GM12878 (cell line): Measurements from ENCODE around the gene DDX4.
A peak's percentile ranks its signal among the peaks of the same experiment; 100 is the strongest.

Experiments used
- ASH2L ChIP-seq: fragments of 300-600, 200-600 bp; sonication (generic); IDR thresholded peaks from 2 replicates; pipeline ENCODE4 v1.6.1; 2017; ENCODE audit warnings: low read depth, mild to moderate bottlenecking, borderline replicate concordance
- ATF3 ChIP-seq: IDR thresholded peaks from 2 replicates; pipeline ENCODE4 v1.6.1; 2011; ENCODE audit warnings: low read depth, mild to moderate bottlenecking, low read length, moderate library complexity, borderline replicate concordance; ENCODE audit errors: extremely low read depth
- CTCF ChIP-seq, 3 experiments: IDR thresholded peaks in 2 of 3; conservative IDR thresholded peaks in 1 of 3; 2 replicates each; pipeline ENCODE4 v1.5.1; 2011; ENCODE audit warnings: low read depth in 3 of 3, low read length in 3 of 3, mild to moderate bottlenecking in 3 of 3, control low read depth in 2 of 3, moderate library complexity in 2 of 3, inconsistent platforms in 1 of 3, mixed read lengths in 1 of 3; ENCODE audit not compliant: control insufficient read depth in 2 of 3, insufficient read depth in 1 of 3; ENCODE audit errors: extremely low read depth in 1 of 3
- ELK1 ChIP-seq: IDR thresholded peaks from 2 replicates; pipeline ENCODE4 v1.6.1; 2012; ENCODE audit warnings: low read depth, low read length, improper control_type of control experiment
- RAD21 ChIP-seq: IDR thresholded peaks from 2 replicates; pipeline ENCODE4 v1.6.1; 2011; ENCODE audit warnings: mild to moderate bottlenecking, low read depth, low read length, moderate library complexity; ENCODE audit not compliant: insufficient read depth
- RCOR1 ChIP-seq: conservative IDR thresholded peaks from 2 replicates; pipeline ENCODE4 v1.6.1; 2012; ENCODE audit warnings: low read depth, low read length, improper control_type of control experiment
- ZBTB11 ChIP-seq: fragments of 450-650 bp; formaldehyde crosslinking; IDR thresholded peaks from 2 replicates; pipeline ENCODE4 v1.5.0; 2022; ENCODE audit warnings: mild to moderate bottlenecking, missing genetic modification characterization

- TF ChIP-seq ELK1 (peak; percentile 37; the same call in 1 of the 2 replicates), RAD21 (no peak), RCOR1 (no peak), ASH2L (0 out of 2 replicates have a peak, but pooled peaks have one; percentile 73), ZBTB11 (CRISPR knock-in tag) (no peak), ATF3 (no peak), CTCF (IDR thresholded peaks at IDR 0.05 in 2 of 3, conservative IDR thresholded peaks at IDR 0.05 in 1 of 3; ENCODE audit: control insufficient read depth in 2 of 3, extremely low read depth in 1 of 3, insufficient read depth in 1 of 3, low read depth in 3 of 3, low read length in 3 of 3) (no peak)
Measured at GRCh38 chr5:55712023-55712859, 25.6 kb upstream of the DDX4 start, which contains the start of gene SLC38A9.
